H1 (cell line): ENCODE data around the gene TEAD3. TPM values are rescaled to one million over a fixed set of nuclear protein-coding genes. Genes with fewer than 3 reads are reported as not detected.

Source experiments
- CTCF ChIA-PET: fragments of 300-600 bp; sonication (Branson Sonifier 250); formaldehyde crosslinking; loops from one replicate; lab custom pipeline; 2021; ENCODE audit not compliant: partially characterized antibody; lab: Charles Lee
- POLR2A ChIA-PET: fragments of 300-600 bp; sonication (Branson Sonifier 250); formaldehyde crosslinking; loops from one replicate; lab custom pipeline; 2021; ENCODE audit warnings: inconsistent platforms; ENCODE audit not compliant: partially characterized antibody; lab: Charles Lee
- DNase-seq, 2 experiments: peaks; one replicate each; pipeline versions ENCODE4 v3.0.0 to v3.0.0-alpha.2; 2010 to 2022; ENCODE audit warnings: low spot score in 2 of 2, low read depth in 1 of 2, mixed read lengths in 1 of 2
- FAIRE-seq: peaks from 2 replicates; lab custom pipeline; 2011; peaks lifted over from hg19 to GRCh38; lab: Jason Lieb, UNC
- H2AFZ ChIP-seq: 2 replicates; pipeline ENCODE4 v1.8.1; 2012; ENCODE audit warnings: low read length, inconsistent platforms
- H2AK5ac ChIP-seq: 2 replicates; pipeline ENCODE4 v1.6.1; 2013; ENCODE audit warnings: low read depth, low read length
- H2BK120ac ChIP-seq: replicated peaks from 2 replicates; pipeline ENCODE3; 2013; ENCODE audit warnings: low read depth, low read length, inconsistent platforms
- H2BK12ac ChIP-seq: 2 replicates; pipeline ENCODE4 v1.6.1; 2013; ENCODE audit warnings: low read depth, low read length
- H2BK15ac ChIP-seq: 2 replicates; pipeline ENCODE4 v1.6.1; 2013; ENCODE audit warnings: low read length
- H2BK20ac ChIP-seq: 2 replicates; pipeline ENCODE4 v1.6.1; 2013; ENCODE audit warnings: low read length
- H2BK5ac ChIP-seq: 2 replicates; pipeline ENCODE4 v1.6.1; 2013; ENCODE audit warnings: low read depth, low read length
- H3K14ac ChIP-seq: 2 replicates; pipeline ENCODE4 v1.6.1; 2013; ENCODE audit warnings: inconsistent platforms; ENCODE audit not compliant: insufficient read length
- H3K18ac ChIP-seq: 2 replicates; pipeline ENCODE4 v1.6.1; 2013; ENCODE audit warnings: low read length; ENCODE audit errors: extremely low read depth
- H3K23ac ChIP-seq: 2 replicates; pipeline ENCODE4 v1.6.1; 2013; ENCODE audit warnings: inconsistent platforms; ENCODE audit not compliant: insufficient read length
- H3K23me2 ChIP-seq: 2 replicates; pipeline ENCODE4 v1.6.1; 2013; ENCODE audit warnings: low read depth, low read length
- H3K27ac ChIP-seq: 2 replicates; pipeline ENCODE4 v1.6.1; 2011; ENCODE audit warnings: low read depth, low read length, inconsistent platforms
- H3K27me3 ChIP-seq, 4 experiments: replicated peaks in 1 of 4; 1 replicate in 1 of 4; 2 replicates in 3 of 4; pipeline versions ENCODE4 v1.6.1 to v1.8.1; 2011 to 2013; ENCODE audit warnings: low read length in 3 of 4, mild to moderate bottlenecking in 3 of 4, inconsistent platforms in 2 of 4, mixed read lengths in 2 of 4, moderate library complexity in 1 of 4; ENCODE audit not compliant: control insufficient read depth in 3 of 4, insufficient read depth in 3 of 4; ENCODE audit errors: extremely low read depth in 1 of 4
- H3K36me3 ChIP-seq, 4 experiments: 2 replicates each; pipeline versions ENCODE4 v1.6.1 to v1.8.1; 2011 to 2013; ENCODE audit warnings: mild to moderate bottlenecking in 4 of 4, low read length in 3 of 4, moderate library complexity in 2 of 4, control low read depth in 1 of 4, inconsistent platforms in 1 of 4; ENCODE audit not compliant: insufficient read depth in 4 of 4, control insufficient read depth in 2 of 4
- H3K4ac ChIP-seq: replicated peaks from 2 replicates; pipeline ENCODE3; 2013; ENCODE audit warnings: low read length, low read depth, mixed read lengths, inconsistent platforms; ENCODE audit not compliant: insufficient read length
- H3K4me1 ChIP-seq, 4 experiments: replicated peaks in 1 of 4; 1 replicate in 1 of 4; 2 replicates in 3 of 4; pipeline versions ENCODE4 v1.6.1 to v1.8.1; 2011 to 2013; ENCODE audit warnings: low read length in 3 of 4, inconsistent platforms in 2 of 4, mixed read lengths in 1 of 4; ENCODE audit not compliant: insufficient read depth in 4 of 4, control insufficient read depth in 3 of 4
- H3K4me2 ChIP-seq, 2 experiments: 2 replicates each; pipeline versions ENCODE4 v1.6.1 to v1.8.1; 2011 to 2013; ENCODE audit warnings: low read depth in 2 of 2, low read length in 2 of 2, control low read depth in 1 of 2, inconsistent platforms in 1 of 2, mild to moderate bottlenecking in 1 of 2; ENCODE audit not compliant: insufficient read depth in 1 of 2
- H3K4me3 ChIP-seq, 4 experiments: fragments of 200-600, 300-600 bp in 1 of 4; sonication (generic), shearing (Covaris generic), sonication (Bioruptor Twin) in 1 of 4; 2 replicates each; pipeline versions ENCODE4 v1.5.1 to v1.8.1; 2011 to 2016; ENCODE audit warnings: low read length in 4 of 4, low read depth in 3 of 4, control low read depth in 2 of 4, inconsistent platforms in 2 of 4, mild to moderate bottlenecking in 2 of 4, mixed read lengths in 1 of 4, moderate library complexity in 1 of 4; ENCODE audit not compliant: insufficient read depth in 2 of 4; ENCODE audit errors: extremely low read depth in 1 of 4
- H3K56ac ChIP-seq: replicated peaks from 2 replicates; pipeline ENCODE3; 2013; ENCODE audit warnings: low read depth, mild to moderate bottlenecking, mixed read lengths, low read length, inconsistent platforms; ENCODE audit not compliant: insufficient read length
- H3K79me1 ChIP-seq: 2 replicates; pipeline ENCODE4 v1.6.1; 2013; ENCODE audit warnings: low read depth, low read length, control low read depth
- H3K79me2 ChIP-seq, 2 experiments: 2 replicates each; pipeline versions ENCODE4 v1.6.1 to v1.8.1; 2012 to 2013; ENCODE audit warnings: low read length in 2 of 2, mild to moderate bottlenecking in 2 of 2, inconsistent platforms in 1 of 2; ENCODE audit not compliant: insufficient read depth in 2 of 2, control insufficient read depth in 1 of 2
- H3K9ac ChIP-seq, 4 experiments: replicated peaks in 1 of 4; 1 replicate in 1 of 4; 2 replicates in 3 of 4; pipeline versions ENCODE4 v1.6.1 to v1.8.1; 2011 to 2013; ENCODE audit warnings: low read depth in 3 of 4, low read length in 3 of 4, control low read depth in 2 of 4, mild to moderate bottlenecking in 2 of 4, moderate library complexity in 2 of 4, inconsistent platforms in 1 of 4; ENCODE audit errors: extremely low read depth in 1 of 4
- H3K9me3 ChIP-seq, 2 experiments: 2 replicates each; pipeline versions ENCODE4 v1.6.1 to v1.8.1; 2012 to 2013; ENCODE audit warnings: mild to moderate bottlenecking in 2 of 2, moderate library complexity in 2 of 2, control low read depth in 1 of 2, inconsistent platforms in 1 of 2, low read depth in 1 of 2, low read length in 1 of 2, mixed read lengths in 1 of 2; ENCODE audit not compliant: insufficient read depth in 2 of 2
- H4K20me1 ChIP-seq, 2 experiments: replicated peaks in 1 of 2; 2 replicates each; pipeline versions ENCODE3 to v1.8.1; 2011 to 2013; ENCODE audit warnings: inconsistent platforms in 2 of 2, low read length in 2 of 2, mild to moderate bottlenecking in 1 of 2; ENCODE audit not compliant: insufficient read depth in 2 of 2, control insufficient read depth in 1 of 2
- H4K5ac ChIP-seq: 2 replicates; pipeline ENCODE4 v1.6.1; 2013; ENCODE audit warnings: low read length, low read depth, mixed read lengths, inconsistent platforms; ENCODE audit not compliant: insufficient read length
- H4K8ac ChIP-seq: 2 replicates; pipeline ENCODE4 v1.8.0; 2013; ENCODE audit warnings: mild to moderate bottlenecking, moderate library complexity, low read length, inconsistent platforms; ENCODE audit not compliant: insufficient read depth; ENCODE audit errors: extremely low read depth
- H4K91ac ChIP-seq: replicated peaks from 2 replicates; pipeline ENCODE3; 2013; ENCODE audit warnings: low read length, mixed read lengths, inconsistent platforms; ENCODE audit not compliant: insufficient read length
- BCL11A ChIP-seq, 2 experiments: IDR thresholded peaks; one replicate each; pipeline ENCODE4 v1.6.1; 2011; ENCODE audit warnings: low read depth in 2 of 2, low read length in 2 of 2, mild to moderate bottlenecking in 2 of 2
- CBX8 ChIP-seq: fragments of 300-800, 300-1000 bp; sonication (generic); IDR thresholded peaks from 2 replicates; pipeline ENCODE4 v1.7.1; 2016; ENCODE audit warnings: low read depth, low read length, borderline replicate concordance
- CEBPB ChIP-seq: IDR thresholded peaks from 2 replicates; pipeline ENCODE4 v1.6.1; 2012; ENCODE audit warnings: low read depth, low read length
- CTBP2 ChIP-seq: IDR thresholded peaks from 2 replicates; pipeline ENCODE4 v1.7.0; 2011; ENCODE audit warnings: borderline replicate concordance, mild to moderate bottlenecking, moderate library complexity, mixed read lengths, low read length; ENCODE audit not compliant: insufficient read depth, insufficient read length
- EZH2 ChIP-seq: fragments of 200-600 bp; sonication (generic); IDR thresholded peaks from 2 replicates; pipeline ENCODE4 v1.7.1; 2012; ENCODE audit warnings: low read depth, mild to moderate bottlenecking, moderate library complexity, low read length, inconsistent platforms; ENCODE audit not compliant: severe bottlenecking
- GABPA ChIP-seq: IDR thresholded peaks from 2 replicates; pipeline ENCODE4 v1.6.1; 2011; ENCODE audit warnings: mild to moderate bottlenecking, low read length, moderate library complexity, borderline replicate concordance; ENCODE audit not compliant: insufficient read depth
- HDAC2 ChIP-seq, 2 experiments: fragments of 300-600 bp in 1 of 2; sonication (generic) in 1 of 2; IDR thresholded peaks; 2 replicates each; pipeline ENCODE4 v1.6.1; 2011 to 2012; ENCODE audit warnings: low read depth in 2 of 2, low read length in 2 of 2, mild to moderate bottlenecking in 2 of 2, moderate library complexity in 2 of 2, borderline replicate concordance in 1 of 2, inconsistent platforms in 1 of 2
- JUN ChIP-seq: IDR thresholded peaks from 2 replicates; pipeline ENCODE4 v1.6.1; 2011; ENCODE audit warnings: low read depth, mild to moderate bottlenecking, improper control_type of control experiment, low read length
- NRF1 ChIP-seq: IDR thresholded peaks from 2 replicates; pipeline ENCODE4 v1.6.1; 2011; ENCODE audit warnings: mild to moderate bottlenecking, low read depth, low read length, improper control_type of control experiment
- POLR2A ChIP-seq, 2 experiments: IDR thresholded peaks; 1 replicate in 1 of 2; 2 replicates in 1 of 2; pipeline ENCODE4 v1.6.1; 2011; ENCODE audit warnings: low read depth in 2 of 2, low read length in 2 of 2, mild to moderate bottlenecking in 2 of 2; ENCODE audit errors: control extremely low read depth in 1 of 2
- SAP30 ChIP-seq: fragments of 300-600 bp; sonication (generic); IDR thresholded peaks from 2 replicates; pipeline ENCODE4 v1.7.1; 2012; ENCODE audit warnings: low read length, moderate library complexity, mild to moderate bottlenecking, inconsistent platforms; ENCODE audit not compliant: insufficient read depth, insufficient replicate concordance
- SP1 ChIP-seq: IDR thresholded peaks from 2 replicates; pipeline ENCODE4 v1.6.1; 2011; ENCODE audit warnings: low read depth, low read length
- SUZ12 ChIP-seq: fragments of 200-600 bp; sonication (generic); IDR thresholded peaks from 2 replicates; pipeline ENCODE4 v1.6.1; 2012; ENCODE audit warnings: mild to moderate bottlenecking, inconsistent platforms, low read length, moderate library complexity, mixed read lengths
- WGBS, 2 experiments: shearing (Covaris generic) in 1 of 2; methylation state at CpG; one replicate each; pipeline versions ENCODE4 v1.1.6 to v1.1.7; 2013 to 2015; ENCODE audit warnings: low lambda C conversion rate in 2 of 2, mixed read lengths in 2 of 2, inconsistent platforms in 1 of 2, low coverage in 1 of 2, missing lambda C conversion rate in 1 of 2; ENCODE audit not compliant: insufficient replicate concordance in 2 of 2, insufficient coverage in 1 of 2, insufficient read length in 1 of 2; ENCODE audit errors: extremely low coverage in 1 of 2, missing lambda C conversion rate in 1 of 2; 5-methylcytosine and 5-hydroxymethylcytosine counted together
- polyA plus RNA-seq, 7 experiments: library from polyadenylated mRNA; depleted of rRNA in 3 of 7; stranded (reverse) in 5 of 7; unstranded in 2 of 7; fragments of >200 nt in 5 of 7; fragments of 200-250 nt in 2 of 7; gene quantifications; 1 replicate in 5 of 7; 2 replicates in 1 of 7; 4 replicates in 1 of 7; pipeline versions ENCODE4 v1.2.1 to v1.2.3, GENCODE V29; 2011 to 2013; ENCODE audit warnings: missing spikeins in 2 of 7, mixed read lengths in 2 of 7
- total RNA-seq: library from RNA; stranded (reverse); fragmentation: NEBNext Ultra II Directional; extraction: Animal tissue kit (Norgen Biotek cat#: 25700); gene quantifications from 2 replicates; pipeline ENCODE4 v1.2.1, GENCODE V29; 2021

Gene TEAD3
- total and polyA plus RNA-seq, 2 of the 8 experiments (the other 6 are each of a cell fraction or from before 2014, with no cell fraction given): 20.1 to 28.7 TPM

GRCh38 chr6:35489066-35489465 is 7.8 kb downstream of the TEAD3 start:
- Histone ChIP-seq H2BK5ac (0 out of 2 replicates have a peak overlapping the region, but pooled peaks have one; percentile 71), H3K4me2 (peak overlapping the region in 1 of 2 experiments; percentile 96; a peak in 1 of 4 replicates), H3K36me3 (0 out of 8 replicates have a peak, but pooled peaks cover 0 to 2% (median 0%) of the 10 kb centered on the region in 4 experiments), H3K79me2 (peaks cover 0 to 32% of the 10 kb centered on the region in 2 experiments; a peak in 2 of 4 replicates), H4K20me1 (peaks cover 8 to 22% of the 10 kb centered on the region in 2 experiments), H3K23me2 (peaks cover 8% of the 10 kb centered on the region), H3K18ac (no peak overlapping the region; the same call in 1 of the 2 replicates), H2AFZ (no peak overlapping the region), H3K4me1 (peaks cover 36 to 85% (median 70%) of the 10 kb centered on the region in 4 experiments), H2BK120ac (no peak overlapping the region), H4K8ac (no peak overlapping the region), H3K4ac (no peak overlapping the region), H3K79me1 (peaks cover 17% of the 10 kb centered on the region), H2BK12ac (peak overlapping the region; percentile 75; the same call in 1 of the 2 replicates), H4K5ac (no peak overlapping the region), H3K27ac (no peak overlapping the region), H3K23ac (no peak overlapping the region), H3K9me3 (no peaks in the 10 kb centered on the region), H2BK15ac (no peak overlapping the region), H3K4me3 (no peak overlapping the region), H3K27me3 (no peaks in the 10 kb centered on the region), H2AK5ac (0 out of 2 replicates have a peak overlapping the region, but pooled peaks have one; percentile 70), H3K56ac (no peak overlapping the region), H4K91ac (no peak overlapping the region), H3K9ac (no peak overlapping the region; a peak in 1 of 7 replicates), H2BK20ac (no peak overlapping the region), H3K14ac (no peak overlapping the region)
- ChIA-PET CTCF (interaction anchor here (0.8 to 1.8 kb wide), 3 partner anchors 11 to 32 kb away, joined by 3 to 9 read pairs (median 5); partner anchors contain the start of gene RPL10A), POLR2A (interaction anchor here (30.9 to 37.6 kb wide), 2 partner anchors 4 to 11 kb away, joined by 1319 read pairs; partner anchors contain the start of genes RPL10A and TEAD3)
- no peak for FAIRE-seq
- no peak for DNase-seq
- WGBS, 2 experiments: 74% methylated on average over 1 of the region's 1 CpG; no CpG with 5 or more reads in 1 of the 2 experiments
- no peak for TF ChIP-seq NRF1
- no peak for TF ChIP-seq CTBP2
- TF ChIP-seq SP1: no peak
- no peak for TF ChIP-seq CBX8
- TF ChIP-seq SAP30: no peak
- no peak for TF ChIP-seq JUN
- no peak for TF ChIP-seq HDAC2 (IDR thresholded peaks at IDR 0.05; ENCODE audit: borderline replicate concordance in 1 of 2, low read depth in 2 of 2, low read length in 2 of 2)
- TF ChIP-seq SUZ12: no peak
- TF ChIP-seq POLR2A (IDR thresholded peaks at IDR 0.05; ENCODE audit: control extremely low read depth in 1 of 2, low read depth in 2 of 2, low read length in 2 of 2): no peak
- TF ChIP-seq BCL11A (IDR thresholded peaks at IDR 0.05; ENCODE audit: low read depth in 2 of 2, low read length in 2 of 2): no peak
- no peak for TF ChIP-seq GABPA
- no peak for TF ChIP-seq CEBPB
- TF ChIP-seq EZH2: no peak
